Measurements from ENCODE around the gene FDXACB1.
A peak's percentile ranks its signal among the peaks of the same experiment; 100 is the strongest.

The FDXACB1 gene

GRCh38 chr11:111910676-111911562 is 32.0 kb upstream of the FDXACB1 start:
- TF ChIP-seq CTCF (conservative IDR thresholded peaks at IDR 0.05; ENCODE audit: low read depth) = no peak
- peak overlapping the region; percentile 98 for H3K27ac ChIP-seq
- ChIA-PET CTCF (interaction anchor here (0.6 to 1.2 kb wide), 2 partner anchors 10 to 33 kb away, joined by 3 to 6 read pairs; no protein-coding TSS in a partner anchor), POLR2A (ENCODE audit: low non-redundant PET) (no interaction called here)
- no peak for DNase-seq (ENCODE audit: low spot score)

GRCh38 chr11:111909378-111909777 is 30.4 kb upstream of the FDXACB1 start:
- H3K27ac ChIP-seq = no peak overlapping the region
- POLR2A ChIA-PET (ENCODE audit: low non-redundant PET) = no interaction called here
- CTCF ChIA-PET = interaction anchor here (1.0 kb wide), 1 partner anchor 22 kb away, joined by 3 read pairs; no protein-coding TSS in a partner anchor
- DNase-seq (ENCODE audit: low spot score) = no peak
- no peak for TF ChIP-seq CTCF (conservative IDR thresholded peaks at IDR 0.05; ENCODE audit: low read depth)

GRCh38 chr11:111908639-111909305 is 29.8 kb upstream of the FDXACB1 start:
- POLR2A ChIA-PET (ENCODE audit: low non-redundant PET) = no interaction called here
- H3K27ac ChIP-seq = no peak overlapping the region
- no peak for TF ChIP-seq CTCF (conservative IDR thresholded peaks at IDR 0.05; ENCODE audit: low read depth)
- no peak for DNase-seq (ENCODE audit: low spot score)
- CTCF ChIA-PET = interaction anchor here (1.0 kb wide), 1 partner anchor 23 kb away, joined by 3 read pairs; no protein-coding TSS in a partner anchor

GRCh38 chr11:111906680-111907079 is 27.7 kb upstream of the FDXACB1 start:
- ChIA-PET CTCF (no interaction called here), POLR2A (ENCODE audit: low non-redundant PET) (interaction anchor here (0.6 kb wide), 1 partner anchor 84 kb away, joined by 3 read pairs; no protein-coding TSS in a partner anchor)
- TF ChIP-seq CTCF (conservative IDR thresholded peaks at IDR 0.05; ENCODE audit: low read depth) = no peak
- no peak overlapping the region for H3K27ac ChIP-seq
- DNase-seq (ENCODE audit: low spot score) = no peak

- POLR2A ChIA-PET (ENCODE audit: low non-redundant PET) = no interaction called here
- CTCF ChIA-PET = no interaction called here
- DNase-seq (ENCODE audit: low spot score) = no peak
- no peak for TF ChIP-seq CTCF (conservative IDR thresholded peaks at IDR 0.05; ENCODE audit: low read depth)
- H3K27ac ChIP-seq = no peak overlapping the region
These were observed 26.4 kb upstream of the FDXACB1 start for GRCh38 chr11:111905411-111905810.

- H3K27ac ChIP-seq = no peak overlapping the region
- no peak for DNase-seq (ENCODE audit: low spot score)
- TF ChIP-seq CTCF (conservative IDR thresholded peaks at IDR 0.05; ENCODE audit: low read depth) = no peak
- ChIA-PET CTCF (interaction anchor here (0.9 kb wide), 1 partner anchor 75 kb away, joined by 3 read pairs; no protein-coding TSS in a partner anchor), POLR2A (ENCODE audit: low non-redundant PET) (interaction anchor here (0.7 kb wide), 1 partner anchor 74 kb away, joined by 3 read pairs; no protein-coding TSS in a partner anchor)
These were observed 7.9 kb upstream of the FDXACB1 start for GRCh38 chr11:111886844-111887243.

Measured in RWPE1 (cell line).